ENCODE results near the gene HECW1.

HECW1 gene

GRCh38 chr7:43492896-43493295 lies 380.4 kb downstream of the HECW1 start:
- DNase-seq (ENCODE audit: extremely low read depth, low read depth): no peak

GRCh38 chr7:43495572-43495971 lies 383.1 kb downstream of the HECW1 start:
- no peak for DNase-seq (ENCODE audit: extremely low read depth, low read depth)

More at GRCh38 chr7:43492896-43493295, 380.4 kb downstream of the HECW1 start:
- no peak for TF ChIP-seq CTCF (IDR thresholded peaks at IDR 0.05; ENCODE audit: low read depth, low read length)

GRCh38 chr7:43496596-43496995 lies 384.1 kb downstream of the HECW1 start:
- TF ChIP-seq CTCF (IDR thresholded peaks at IDR 0.05; ENCODE audit: low read depth, low read length): no peak
- no peak for DNase-seq (ENCODE audit: extremely low read depth, low read depth)

More at GRCh38 chr7:43495572-43495971, 383.1 kb downstream of the HECW1 start:
- TF ChIP-seq CTCF (IDR thresholded peaks at IDR 0.05; ENCODE audit: low read depth, low read length): no peak

GRCh38 chr7:43501870-43502269 lies 389.4 kb downstream of the HECW1 start:
- DNase-seq (ENCODE audit: extremely low read depth, low read depth): no peak
- no peak for TF ChIP-seq CTCF (IDR thresholded peaks at IDR 0.05; ENCODE audit: low read depth, low read length)

- no peak for DNase-seq (ENCODE audit: extremely low read depth, low read depth)
- TF ChIP-seq CTCF (IDR thresholded peaks at IDR 0.05; ENCODE audit: low read depth, low read length): no peak
Observed at GRCh38 chr7:43502941-43503340, 390.5 kb downstream of the HECW1 start.

- DNase-seq (ENCODE audit: extremely low read depth, low read depth): no peak
- TF ChIP-seq CTCF (IDR thresholded peaks at IDR 0.05; ENCODE audit: low read depth, low read length): no peak
Observed at GRCh38 chr7:43505412-43505811, 393.0 kb downstream of the HECW1 start.

- TF ChIP-seq CTCF (IDR thresholded peaks at IDR 0.05; ENCODE audit: low read depth, low read length): no peak
- no peak for DNase-seq (ENCODE audit: extremely low read depth, low read depth)
Observed at GRCh38 chr7:43506460-43506859, 394.0 kb downstream of the HECW1 start.

All from AG09319 (cell line).